Fibroblast of mammary gland (primary cell): Measurements from ENCODE around the gene NUP205.

Experiments used
- DNase-seq: peaks from one replicate; pipeline ENCODE4 v3.0.0-alpha.2; 2010; ENCODE audit warnings: low read depth
- H3K4me3 ChIP-seq: 2 replicates; pipeline ENCODE4 v1.5.1; 2011; ENCODE audit warnings: low read depth, mild to moderate bottlenecking, low read length, moderate library complexity; ENCODE audit not compliant: control insufficient read depth
- TF ChIP-seq, protein P1 (sequence below): conservative IDR thresholded peaks from 2 replicates; pipeline ENCODE4 v1.5.1; 2011; ENCODE audit warnings: low read depth, low read length, inconsistent platforms; ENCODE audit not compliant: control insufficient read depth, insufficient read depth

The NUP205 gene, protein sequence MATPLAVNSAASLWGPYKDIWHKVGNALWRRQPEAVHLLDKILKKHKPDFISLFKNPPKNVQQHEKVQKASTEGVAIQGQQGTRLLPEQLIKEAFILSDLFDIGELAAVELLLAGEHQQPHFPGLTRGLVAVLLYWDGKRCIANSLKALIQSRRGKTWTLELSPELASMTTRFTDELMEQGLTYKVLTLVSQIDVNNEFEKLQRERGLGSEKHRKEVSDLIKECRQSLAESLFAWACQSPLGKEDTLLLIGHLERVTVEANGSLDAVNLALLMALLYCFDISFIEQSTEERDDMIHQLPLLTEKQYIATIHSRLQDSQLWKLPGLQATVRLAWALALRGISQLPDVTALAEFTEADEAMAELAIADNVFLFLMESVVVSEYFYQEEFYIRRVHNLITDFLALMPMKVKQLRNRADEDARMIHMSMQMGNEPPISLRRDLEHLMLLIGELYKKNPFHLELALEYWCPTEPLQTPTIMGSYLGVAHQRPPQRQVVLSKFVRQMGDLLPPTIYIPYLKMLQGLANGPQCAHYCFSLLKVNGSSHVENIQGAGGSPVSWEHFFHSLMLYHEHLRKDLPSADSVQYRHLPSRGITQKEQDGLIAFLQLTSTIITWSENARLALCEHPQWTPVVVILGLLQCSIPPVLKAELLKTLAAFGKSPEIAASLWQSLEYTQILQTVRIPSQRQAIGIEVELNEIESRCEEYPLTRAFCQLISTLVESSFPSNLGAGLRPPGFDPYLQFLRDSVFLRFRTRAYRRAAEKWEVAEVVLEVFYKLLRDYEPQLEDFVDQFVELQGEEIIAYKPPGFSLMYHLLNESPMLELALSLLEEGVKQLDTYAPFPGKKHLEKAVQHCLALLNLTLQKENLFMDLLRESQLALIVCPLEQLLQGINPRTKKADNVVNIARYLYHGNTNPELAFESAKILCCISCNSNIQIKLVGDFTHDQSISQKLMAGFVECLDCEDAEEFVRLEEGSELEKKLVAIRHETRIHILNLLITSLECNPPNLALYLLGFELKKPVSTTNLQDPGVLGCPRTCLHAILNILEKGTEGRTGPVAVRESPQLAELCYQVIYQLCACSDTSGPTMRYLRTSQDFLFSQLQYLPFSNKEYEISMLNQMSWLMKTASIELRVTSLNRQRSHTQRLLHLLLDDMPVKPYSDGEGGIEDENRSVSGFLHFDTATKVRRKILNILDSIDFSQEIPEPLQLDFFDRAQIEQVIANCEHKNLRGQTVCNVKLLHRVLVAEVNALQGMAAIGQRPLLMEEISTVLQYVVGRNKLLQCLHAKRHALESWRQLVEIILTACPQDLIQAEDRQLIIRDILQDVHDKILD (N-terminal part only)

DNA sequence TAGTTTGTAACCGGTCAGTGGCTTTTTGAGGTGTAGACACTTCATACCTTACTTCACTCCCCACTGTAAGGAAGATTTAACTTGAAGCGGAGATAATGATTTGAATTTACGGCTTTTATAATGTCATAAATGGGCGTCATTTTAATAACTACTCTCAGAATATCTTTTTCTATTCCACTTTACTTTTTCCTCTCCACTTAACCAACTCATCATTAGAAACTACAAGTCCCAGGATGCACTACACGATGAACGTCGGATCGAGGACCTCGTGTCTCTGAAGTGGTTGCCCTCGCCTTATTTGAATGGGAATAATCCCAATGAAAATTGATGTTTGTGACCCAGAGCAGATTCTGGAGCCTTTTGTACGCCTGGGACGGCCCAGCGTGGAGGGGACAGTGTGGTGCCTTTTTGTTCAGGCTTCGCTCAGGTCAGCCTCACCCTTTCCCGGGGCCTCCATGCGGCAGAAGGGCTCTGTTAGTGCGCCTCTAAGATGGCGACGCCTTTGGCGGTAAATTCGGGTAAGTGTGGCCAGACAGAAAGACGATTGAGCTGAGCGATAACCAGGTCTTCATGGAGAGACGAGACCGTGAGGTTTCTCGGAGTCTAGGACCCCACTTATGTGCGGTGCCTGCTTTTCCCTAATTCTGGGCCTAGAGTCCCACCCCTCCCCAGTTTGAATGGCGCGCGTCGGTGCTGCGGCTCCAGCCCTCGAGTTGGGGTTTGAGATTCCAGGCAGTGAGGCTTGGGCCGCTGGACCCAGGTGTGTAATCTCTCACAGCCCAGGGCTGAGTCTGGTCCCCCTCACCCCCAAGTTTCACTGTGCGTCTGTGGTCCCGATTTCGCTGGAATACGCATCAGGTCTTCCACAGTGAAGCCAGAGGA is at the start of gene NUP205:
Gene NUP205, plus strand, starts transcription at position 463 of the 882 bp plus-strand sequence. Its CDS starts 28 bp downstream, at position 491.
- TF ChIP-seq, protein P1, sequence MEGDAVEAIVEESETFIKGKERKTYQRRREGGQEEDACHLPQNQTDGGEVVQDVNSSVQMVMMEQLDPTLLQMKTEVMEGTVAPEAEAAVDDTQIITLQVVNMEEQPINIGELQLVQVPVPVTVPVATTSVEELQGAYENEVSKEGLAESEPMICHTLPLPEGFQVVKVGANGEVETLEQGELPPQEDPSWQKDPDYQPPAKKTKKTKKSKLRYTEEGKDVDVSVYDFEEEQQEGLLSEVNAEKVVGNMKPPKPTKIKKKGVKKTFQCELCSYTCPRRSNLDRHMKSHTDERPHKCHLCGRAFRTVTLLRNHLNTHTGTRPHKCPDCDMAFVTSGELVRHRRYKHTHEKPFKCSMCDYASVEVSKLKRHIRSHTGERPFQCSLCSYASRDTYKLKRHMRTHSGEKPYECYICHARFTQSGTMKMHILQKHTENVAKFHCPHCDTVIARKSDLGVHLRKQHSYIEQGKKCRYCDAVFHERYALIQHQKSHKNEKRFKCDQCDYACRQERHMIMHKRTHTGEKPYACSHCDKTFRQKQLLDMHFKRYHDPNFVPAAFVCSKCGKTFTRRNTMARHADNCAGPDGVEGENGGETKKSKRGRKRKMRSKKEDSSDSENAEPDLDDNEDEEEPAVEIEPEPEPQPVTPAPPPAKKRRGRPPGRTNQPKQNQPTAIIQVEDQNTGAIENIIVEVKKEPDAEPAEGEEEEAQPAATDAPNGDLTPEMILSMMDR: no peak
- peak within 1 kb of the TSS; percentile 100 for H3K4me3 ChIP-seq
- DNase-seq: peak; percentile 85

DNA sequence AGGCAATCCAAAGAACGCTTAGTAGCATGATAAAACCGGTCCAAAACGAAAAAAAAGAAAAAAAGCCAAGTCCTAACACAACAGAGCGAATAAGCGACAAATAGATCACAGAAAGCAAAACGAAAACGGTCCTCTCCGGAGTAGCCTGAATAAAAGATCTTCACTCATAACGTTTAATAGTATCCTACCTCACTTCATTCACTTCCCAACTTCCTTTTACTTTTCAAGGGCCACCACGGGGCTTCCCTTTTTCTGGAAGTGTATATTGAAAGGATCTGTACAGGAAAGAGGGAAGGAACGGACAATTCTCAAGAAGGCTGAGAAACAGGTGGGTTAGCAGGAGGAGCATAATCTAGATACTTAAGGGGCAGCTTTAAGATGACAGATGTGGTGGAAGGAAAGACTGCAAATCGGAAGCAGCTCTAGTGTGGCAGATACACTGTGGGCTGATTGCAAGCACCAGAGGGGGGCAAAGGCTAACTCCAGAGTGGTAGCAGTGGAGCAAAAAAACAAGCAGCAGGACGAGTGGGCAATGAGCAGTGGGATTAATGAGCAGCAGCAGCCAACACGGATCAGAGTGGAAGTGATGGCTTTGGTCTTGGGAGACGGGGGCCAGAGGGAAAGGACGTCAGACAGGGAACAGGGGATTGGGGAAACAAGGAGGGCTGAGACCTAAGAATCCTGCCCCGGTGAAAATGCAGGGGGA is 48.7 kb upstream of the NUP205 start:
- TF ChIP-seq, protein P1: no peak
- DNase-seq: peak; percentile 35
- peak overlapping the region; percentile 97 for H3K4me3 ChIP-seq

DNA sequence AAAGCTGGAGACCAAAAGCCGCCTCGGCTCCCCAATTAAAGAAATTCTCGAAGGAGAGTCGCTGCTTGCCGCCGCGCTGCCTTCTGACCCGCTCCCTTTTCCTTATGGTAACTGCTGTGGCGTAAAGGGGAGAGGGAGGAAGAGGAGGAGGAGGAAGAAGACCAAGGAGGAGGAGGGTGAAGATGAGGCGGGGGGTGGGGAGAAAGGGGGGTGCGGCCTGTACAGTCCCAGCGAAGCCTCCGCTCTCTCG is 48.2 kb upstream of the NUP205 start:
- TF ChIP-seq, protein P1: no peak
- peak; percentile 63 for DNase-seq
- peak overlapping the region; percentile 97 for H3K4me3 ChIP-seq

DNA sequence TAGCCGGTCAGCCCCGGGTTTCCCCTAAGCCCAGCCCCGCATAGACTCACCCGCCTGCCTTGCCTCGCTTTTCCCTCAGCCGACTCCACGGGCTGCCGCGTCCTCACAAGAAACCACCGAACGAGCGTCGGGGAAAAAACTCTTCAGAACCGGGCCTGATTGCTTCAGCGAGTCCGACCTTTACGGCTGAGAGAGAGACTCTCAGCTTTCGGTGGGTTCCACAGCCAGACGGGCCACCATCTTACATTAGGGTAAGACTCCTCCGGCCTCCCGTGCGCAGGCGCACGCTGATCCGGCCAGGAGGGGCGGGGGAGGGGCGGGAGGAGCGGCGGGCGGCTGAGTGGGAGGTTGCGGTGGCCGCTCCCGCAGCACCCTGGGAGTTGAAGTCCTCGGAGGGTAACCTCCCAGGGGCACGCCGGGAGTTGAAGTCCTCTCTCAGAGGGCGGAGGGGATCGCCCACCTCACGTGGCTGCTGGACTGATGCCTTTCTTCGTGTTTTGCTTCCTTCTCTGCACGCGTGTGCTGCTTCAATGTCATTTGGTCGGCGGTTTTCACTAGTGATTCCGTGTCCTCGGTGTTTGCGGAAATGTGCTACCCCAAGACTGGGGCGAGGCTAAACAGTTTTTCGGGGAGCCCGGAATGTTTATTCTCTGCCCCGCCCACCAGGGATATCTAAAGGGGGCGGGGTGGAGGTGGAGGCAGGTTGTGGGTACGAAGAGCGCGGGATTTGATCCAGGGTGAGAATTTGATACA is 47.7 kb upstream of the NUP205 start, which contains the start of gene CNOT4:
Gene CNOT4, minus strand, starts transcription at position 264 of the 753 bp plus-strand sequence. CDS start 71,771 bp downstream, outside the sequence.
- H3K4me3 ChIP-seq: peak within 1 kb of the TSS; percentile 97
- DNase-seq: peak; percentile 92
- TF ChIP-seq, protein P1: no peak

DNA sequence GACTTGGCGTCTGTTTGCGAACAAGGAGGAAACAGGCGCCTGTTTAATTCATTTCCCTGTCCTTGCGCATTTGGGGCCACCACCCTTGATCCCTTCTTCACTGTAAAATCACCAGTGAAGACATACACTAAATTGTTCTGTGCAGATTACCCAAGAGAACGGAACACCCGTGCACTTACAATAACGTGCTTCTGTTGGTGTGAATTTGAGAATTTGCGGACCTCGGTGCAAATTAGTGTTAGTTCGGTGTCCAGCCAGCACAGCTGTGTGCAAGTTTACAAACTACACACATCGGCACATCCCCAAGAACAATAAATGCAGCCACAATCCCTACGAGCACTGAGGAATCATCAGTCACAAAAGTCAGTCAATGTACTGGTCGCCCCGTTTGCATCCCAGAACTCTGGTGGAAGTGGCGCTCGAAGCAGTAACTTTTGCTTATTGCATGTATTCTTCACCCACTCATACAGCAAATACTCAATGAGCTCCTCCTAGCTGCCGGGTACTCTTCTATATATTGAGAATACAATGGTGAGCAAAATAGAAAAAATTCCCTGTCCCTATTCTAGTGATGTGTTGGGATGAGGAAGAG is 47.0 kb upstream of the NUP205 start:
- TF ChIP-seq, protein P1: peak; percentile 25
- peak; percentile 44 for DNase-seq
- peak overlapping the region; percentile 97 for H3K4me3 ChIP-seq
